Esophagus squamous epithelium (tissue), 5 donors: ENCODE measurements around the gene DYNC1I2. TPM values are rescaled to one million over a fixed set of nuclear protein-coding genes. Genes with fewer than 3 reads are reported as not detected.
"Not testable (repeated sequence)": the region's sequence is repeated elsewhere in the genome, so short reads cannot be mapped to it uniquely, and the experiment has no call there.

Experiments used
- DNase-seq: peaks from one replicate; lab custom pipeline; 2025; lab: John Stamatoyannopoulos, UW
- H3K27ac ChIP-seq, 4 donors: fragments of 200-600 bp; sonication (generic); one replicate each; pipeline ENCODE4 v1.5.1; 2016 to 2019; ENCODE audit warnings: mild to moderate bottlenecking in 1 of 4
- H3K27me3 ChIP-seq, 4 donors: fragments of 200-600 bp; sonication (generic); 1 replicate in 3 of 4; 2 replicates in 1 of 4; pipeline versions ENCODE4 v1.5.1 to v1.6.0; 2017 to 2021; ENCODE audit warnings: antibody characterized with exemption in 1 of 4
- H3K36me3 ChIP-seq, 3 donors: fragments of 200-600 bp; sonication (generic); one replicate each; pipeline ENCODE4 v1.5.1; 2016 to 2019
- H3K4me1 ChIP-seq, 3 donors: fragments of 200-600 bp; sonication (generic); one replicate each; pipeline ENCODE4 v1.5.1; 2017 to 2019
- H3K4me3 ChIP-seq, 4 donors: fragments of 200-600 bp; sonication (generic); 1 replicate in 3 of 4; 2 replicates in 1 of 4; pipeline ENCODE4 v1.5.1; 2016 to 2019; ENCODE audit warnings: mild to moderate bottlenecking in 2 of 4, moderate library complexity in 1 of 4
- H3K9me3 ChIP-seq, 3 donors: fragments of 200-600 bp; sonication (generic); one replicate each; pipeline ENCODE4 v1.5.1; 2016 to 2019
- CTCF ChIP-seq, 6 experiments: fragments of 450-650 bp in 4 of 6; fragments of 200-600 bp in 2 of 6; sonication (generic) in 2 of 6; IDR thresholded peaks; one replicate each; pipeline ENCODE4 v1.5.1; 2016 to 2019; ENCODE audit warnings: antibody characterized with exemption in 6 of 6, mild to moderate bottlenecking in 4 of 6, moderate library complexity in 4 of 6
- POLR2A ChIP-seq, 4 donors: fragments of 450-650 bp; IDR thresholded peaks; one replicate each; pipeline ENCODE4 v1.6.1; 2017; ENCODE audit warnings: antibody characterized with exemption in 4 of 4, mild to moderate bottlenecking in 4 of 4, moderate library complexity in 3 of 4
- WGBS, 2 donors: methylation state at CpG; one replicate each; pipeline ENCODE4 v1.1.5; 2018; 5-methylcytosine and 5-hydroxymethylcytosine counted together
- intact Hi-C: fragments of 100-400 bp; cut with DNase I; formaldehyde crosslinking; loops from one replicate; pipeline ENCODE4 v1.15.0; 2022
- total RNA-seq, 4 donors: library from RNA; depleted of rRNA; stranded (reverse); fragments of >200 nt; gene quantifications; one replicate each; pipeline ENCODE4 v1.1.0, GENCODE V29; 2016
- donor health status: DM: yes; HTN: yes; CAD: no.

Gene DYNC1I2
- total RNA-seq, 4 donors from 2014 or later, result 77.9 to 105 (median 91.9) TPM

GRCh38 chr2:171772373-171772772 lies 85.1 kb downstream of the DYNC1I2 start:
- no peak for DNase-seq
- TF ChIP-seq CTCF (IDR thresholded peaks at IDR 0.05) (no peak), POLR2A (IDR thresholded peaks at IDR 0.05) (no peak)
- Histone ChIP-seq H3K4me3 (no peak overlapping the region), H3K36me3 (peaks cover 0 to 5% (median 0%) of the 10 kb centered on the region in 3 donors), H3K27me3 (no peaks in the 10 kb centered on the region), H3K4me1 (no peaks in the 10 kb centered on the region), H3K27ac (no peak overlapping the region), H3K9me3 (peaks cover 0 to 7% (median 0%) of the 10 kb centered on the region in 3 donors)
- 93 to 97% methylated on average over 5 of the region's 5 CpGs for WGBS, 2 donors
- intact Hi-C loops, result no loop called here

GRCh38 chr2:171774581-171774980 lies 87.3 kb downstream of the DYNC1I2 start:
- DNase-seq, intact Hi-C loops, H3K27ac ChIP-seq, H3K4me1 ChIP-seq, H3K4me3 ChIP-seq, H3K36me3 ChIP-seq, H3K27me3 ChIP-seq: not testable (repeated sequence)
- no CpG with 5 or more reads among the region's 35 CpGs for WGBS, 2 donors
- peaks cover 0 to 16% (median 0%) of the 10 kb centered on the region in 3 donors for H3K9me3 ChIP-seq

GRCh38 chr2:171778515-171778914 lies 91.2 kb downstream of the DYNC1I2 start:
- H3K4me1 ChIP-seq, result no peaks in the 10 kb centered on the region
- intact Hi-C loops, result no loop called here
- no peak overlapping the region for H3K4me3 ChIP-seq
- TF ChIP-seq POLR2A (IDR thresholded peaks at IDR 0.05) (no peak), CTCF (IDR thresholded peaks at IDR 0.05) (no peak)
- H3K36me3 ChIP-seq, result peaks cover 0 to 23% (median 1%) of the 10 kb centered on the region in 3 donors
- DNase-seq, result no peak
- WGBS, 2 donors, result 98% methylated on average over 2 to 3 of the region's 3 CpGs
- H3K27ac ChIP-seq, result no peak overlapping the region
- H3K9me3 ChIP-seq, result peaks cover 0 to 9% (median 0%) of the 10 kb centered on the region in 3 donors
- H3K27me3 ChIP-seq, result no peaks in the 10 kb centered on the region

- no peaks in the 10 kb centered on the region for H3K27me3 ChIP-seq
- intact Hi-C loops, result no loop called here
- H3K4me1 ChIP-seq, result no peaks in the 10 kb centered on the region
- no peak overlapping the region for H3K27ac ChIP-seq
- peaks cover 0 to 87% (median 33%) of the 10 kb centered on the region in 3 donors for H3K36me3 ChIP-seq
- no peaks in the 10 kb centered on the region for H3K9me3 ChIP-seq
- DNase-seq, result no peak
- TF ChIP-seq POLR2A (IDR thresholded peaks at IDR 0.05) (no peak), CTCF (IDR thresholded peaks at IDR 0.05) (no peak)
- 93 to 100% methylated on average over 3 of the region's 3 CpGs for WGBS, 2 donors
- H3K4me3 ChIP-seq, result no peak overlapping the region
Measured at GRCh38 chr2:171785450-171785849, 98.2 kb downstream of the DYNC1I2 start.

- TF ChIP-seq POLR2A (IDR thresholded peaks at IDR 0.05) (no peak), CTCF (IDR thresholded peaks at IDR 0.05) (no peak)
- 88% methylated on average over 10 to 11 of the region's 11 CpGs for WGBS, 2 donors
- intact Hi-C loops, result no loop called here
- H3K27me3 ChIP-seq, result no peaks in the 10 kb centered on the region
- no peaks in the 10 kb centered on the region for H3K4me1 ChIP-seq
- H3K4me3 ChIP-seq, result no peak overlapping the region
- H3K27ac ChIP-seq, result no peak overlapping the region
- H3K9me3 ChIP-seq, result no peaks in the 10 kb centered on the region
- H3K36me3 ChIP-seq, result peaks cover 0 to 99% (median 33%) of the 10 kb centered on the region in 3 donors
- no peak for DNase-seq
Measured at GRCh38 chr2:171787333-171788072, 100.2 kb downstream of the DYNC1I2 start.
